Neural crest cell (in vitro differentiated cells): ENCODE data around the gene ADGRE3. TPM values are rescaled to one million over a fixed set of nuclear protein-coding genes. Genes with fewer than 3 reads are reported as not detected.

Experiments used
- DNase-seq: peaks from one replicate; pipeline ENCODE4 v3.0.0; 2021; ENCODE audit warnings: low read depth, mixed read lengths, low spot score
- H3K27ac Mint-ChIP-seq: one replicate; pipeline ENCODE4 v1.8.0; 2021; ENCODE audit warnings: mild to moderate bottlenecking, mixed read lengths; ENCODE audit not compliant: unreplicated experiment
- H3K27me3 Mint-ChIP-seq: 2 replicates; pipeline ENCODE4 v1.8.0; 2021; ENCODE audit warnings: low read depth, mild to moderate bottlenecking, mixed read lengths
- H3K36me3 Mint-ChIP-seq: 2 replicates; pipeline ENCODE4 v1.8.0; 2021; ENCODE audit warnings: low read depth, mild to moderate bottlenecking, mixed read lengths
- H3K4me1 Mint-ChIP-seq: 2 replicates; pipeline ENCODE4 v1.8.0; 2021; ENCODE audit warnings: mixed read lengths
- H3K4me3 Mint-ChIP-seq: one replicate; pipeline ENCODE4 v1.8.0; 2021; ENCODE audit warnings: mild to moderate bottlenecking, mixed read lengths
- H3K9me3 Mint-ChIP-seq: 2 replicates; pipeline ENCODE4 v1.8.0; 2021; ENCODE audit warnings: mixed read lengths
- total RNA-seq: library from RNA; stranded (reverse); gene quantifications from 2 replicates; pipeline ENCODE4 v1.2.1, GENCODE V29; 2021
- TF ChIP-seq, protein P1 (sequence below): fragments of 200-600 bp; sonication (generic); conservative IDR thresholded peaks from 2 replicates; pipeline ENCODE4 v1.5.0; 2021; ENCODE audit warnings: antibody characterized with exemption, mild to moderate bottlenecking

Gene ADGRE3
- total RNA-seq, 1 donor from 2014 or later: not detected

DNA sequence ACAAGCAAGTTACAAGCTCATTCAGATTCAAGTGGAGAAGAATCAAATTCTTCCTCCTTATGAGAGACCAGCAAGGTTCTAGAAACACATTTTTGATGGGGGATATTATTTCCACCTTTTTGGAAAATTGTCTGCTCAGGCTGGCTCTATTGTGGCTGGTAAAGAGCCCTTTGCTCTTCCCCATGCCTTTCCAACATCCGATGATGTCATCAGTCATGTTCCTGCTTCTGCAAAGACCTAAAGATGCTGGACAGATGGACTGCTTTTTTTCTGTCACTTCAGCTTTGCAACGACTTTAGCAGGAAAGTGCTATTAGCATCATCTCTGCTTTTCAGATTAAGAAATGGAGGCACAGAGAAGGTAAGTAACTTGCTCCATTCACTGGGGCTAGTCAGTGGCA is 4.2 kb downstream of the ADGRE3 start:
- Mint-ChIP-seq H3K27ac (no peak overlapping the region), H3K4me3 (no peak overlapping the region), H3K4me1 (no peaks in the 10 kb centered on the region), H3K9me3 (no peaks in the 10 kb centered on the region), H3K27me3 (peaks cover 81% of the 10 kb centered on the region), H3K36me3 (no peaks in the 10 kb centered on the region)
- TF ChIP-seq, protein P1, sequence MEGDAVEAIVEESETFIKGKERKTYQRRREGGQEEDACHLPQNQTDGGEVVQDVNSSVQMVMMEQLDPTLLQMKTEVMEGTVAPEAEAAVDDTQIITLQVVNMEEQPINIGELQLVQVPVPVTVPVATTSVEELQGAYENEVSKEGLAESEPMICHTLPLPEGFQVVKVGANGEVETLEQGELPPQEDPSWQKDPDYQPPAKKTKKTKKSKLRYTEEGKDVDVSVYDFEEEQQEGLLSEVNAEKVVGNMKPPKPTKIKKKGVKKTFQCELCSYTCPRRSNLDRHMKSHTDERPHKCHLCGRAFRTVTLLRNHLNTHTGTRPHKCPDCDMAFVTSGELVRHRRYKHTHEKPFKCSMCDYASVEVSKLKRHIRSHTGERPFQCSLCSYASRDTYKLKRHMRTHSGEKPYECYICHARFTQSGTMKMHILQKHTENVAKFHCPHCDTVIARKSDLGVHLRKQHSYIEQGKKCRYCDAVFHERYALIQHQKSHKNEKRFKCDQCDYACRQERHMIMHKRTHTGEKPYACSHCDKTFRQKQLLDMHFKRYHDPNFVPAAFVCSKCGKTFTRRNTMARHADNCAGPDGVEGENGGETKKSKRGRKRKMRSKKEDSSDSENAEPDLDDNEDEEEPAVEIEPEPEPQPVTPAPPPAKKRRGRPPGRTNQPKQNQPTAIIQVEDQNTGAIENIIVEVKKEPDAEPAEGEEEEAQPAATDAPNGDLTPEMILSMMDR: no peak
- no peak for DNase-seq

- DNase-seq: no peak
- H3K27me3 Mint-ChIP-seq: peaks cover 79% of the 10 kb centered on the region
- no peak overlapping the region for H3K27ac Mint-ChIP-seq
- H3K36me3 Mint-ChIP-seq: no peaks in the 10 kb centered on the region
- no peaks in the 10 kb centered on the region for H3K4me1 Mint-ChIP-seq
- no peak overlapping the region for H3K4me3 Mint-ChIP-seq
- TF ChIP-seq, protein P1: no peak
- H3K9me3 Mint-ChIP-seq: no peaks in the 10 kb centered on the region
Observed at GRCh38 chr19:14669940-14670339, 4.7 kb downstream of the ADGRE3 start.

- H3K4me1 Mint-ChIP-seq: no peaks in the 10 kb centered on the region
- no peak for DNase-seq
- H3K9me3 Mint-ChIP-seq: no peaks in the 10 kb centered on the region
- H3K27me3 Mint-ChIP-seq: peaks cover 46% of the 10 kb centered on the region
- no peaks in the 10 kb centered on the region for H3K36me3 Mint-ChIP-seq
- TF ChIP-seq, protein P1: no peak
- no peak overlapping the region for H3K4me3 Mint-ChIP-seq
- H3K27ac Mint-ChIP-seq: no peak overlapping the region
Observed at GRCh38 chr19:14661372-14661924, 13.2 kb downstream of the ADGRE3 start.

DNA sequence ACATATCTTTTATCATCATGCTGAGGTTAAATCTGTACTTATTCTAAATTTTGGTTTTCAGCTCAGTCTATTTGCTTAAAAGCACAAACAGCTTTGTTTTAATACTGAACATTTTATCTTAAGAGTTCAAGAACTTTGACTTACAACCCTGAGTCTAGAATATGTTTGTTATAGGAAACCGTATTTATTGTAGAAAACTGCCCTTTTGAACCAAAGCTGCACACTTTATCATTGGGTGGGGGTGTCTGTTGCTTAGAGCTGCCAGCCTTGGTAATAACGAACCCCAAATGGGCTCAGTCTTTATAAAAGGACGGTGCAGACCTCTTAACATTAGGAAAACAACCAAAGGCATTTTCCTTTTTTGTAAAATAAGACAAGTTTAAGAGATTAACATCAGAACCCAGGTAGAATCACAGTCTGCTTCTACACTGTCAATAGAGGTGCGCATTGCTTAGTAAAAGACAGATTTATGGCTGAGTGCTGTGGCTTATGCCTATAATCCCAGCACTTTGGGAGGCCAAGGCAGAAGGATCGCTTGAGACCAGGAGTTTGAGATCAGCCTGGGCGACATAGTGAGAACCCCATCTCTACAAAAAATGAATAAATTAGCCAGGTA is 14.7 kb downstream of the ADGRE3 start:
- no peak for DNase-seq
- TF ChIP-seq, protein P1: no peak
- Mint-ChIP-seq H3K27ac (no peak overlapping the region), H3K4me3 (no peak overlapping the region), H3K27me3 (peaks cover 54% of the 10 kb centered on the region), H3K4me1 (no peaks in the 10 kb centered on the region), H3K36me3 (no peaks in the 10 kb centered on the region), H3K9me3 (no peaks in the 10 kb centered on the region)

- peaks cover 70% of the 10 kb centered on the region for H3K27me3 Mint-ChIP-seq
- no peak overlapping the region for H3K4me3 Mint-ChIP-seq
- H3K4me1 Mint-ChIP-seq: no peaks in the 10 kb centered on the region
- TF ChIP-seq, protein P1: no peak
- no peak for DNase-seq
- no peak overlapping the region for H3K27ac Mint-ChIP-seq
- H3K36me3 Mint-ChIP-seq: no peaks in the 10 kb centered on the region
- H3K9me3 Mint-ChIP-seq: no peaks in the 10 kb centered on the region
Observed at GRCh38 chr19:14655726-14656125, 18.9 kb downstream of the ADGRE3 start.
